IMR-90 (cell line): Measurements from ENCODE around the gene DCTN5. TPM values are rescaled to one million over a fixed set of nuclear protein-coding genes. Genes with fewer than 3 reads are reported as not detected.

Experiments
- ATAC-seq: fragments of 200-7000 bp; cut with Tn5 transposase; 2 replicates; pipeline ENCODE4 v1.9.1; 2020; ENCODE audit warnings: low read depth, mild to moderate bottlenecking, moderate library complexity
- BruUV-seq: library from RNA; stranded (reverse); fragments of 400-500 nt; replicated peaks from 2 replicates; lab custom pipeline; 2021; lab: Mats Ljungman, UMichigan
- CTCF ChIA-PET: fragments of 300-600 bp; formaldehyde crosslinking; extraction: SDS; loops from one replicate; lab custom pipeline; 2021; ENCODE audit warnings: antibody characterized with exemption; lab: Yijun Ruan, JAX
- POLR2A ChIA-PET: fragments of 300-600 bp; sonication (Branson Sonifier 250); formaldehyde crosslinking; loops from one replicate; lab custom pipeline; 2022; ENCODE audit warnings: antibody characterized with exemption; ENCODE audit not compliant: unreplicated experiment; lab: Charles Lee
- DNase-seq: peaks from one replicate; pipeline ENCODE4 v3.0.0; 2013
- H2AFZ ChIP-seq: replicated peaks from 2 replicates; pipeline ENCODE3; 2013; ENCODE audit warnings: low read length, mild to moderate bottlenecking; ENCODE audit not compliant: poor library complexity
- H2AK5ac ChIP-seq: 2 replicates; pipeline ENCODE4 v1.6.1; 2013; ENCODE audit warnings: low read depth, low read length, inconsistent platforms
- H2AK9ac ChIP-seq: replicated peaks from 2 replicates; pipeline ENCODE3; 2013; ENCODE audit warnings: mild to moderate bottlenecking, low read depth, low read length, moderate library complexity; ENCODE audit not compliant: poor library complexity
- H2BK120ac ChIP-seq: 2 replicates; pipeline ENCODE4 v1.6.1; 2013; ENCODE audit warnings: low read depth, low read length, inconsistent platforms
- H2BK15ac ChIP-seq: 3 replicates; pipeline ENCODE4 v1.6.1; 2013; ENCODE audit warnings: low read depth, low read length, inconsistent platforms
- H2BK20ac ChIP-seq: 2 replicates; pipeline ENCODE4 v1.6.1; 2013; ENCODE audit warnings: low read depth, mild to moderate bottlenecking, inconsistent platforms, low read length, moderate library complexity
- H2BK5ac ChIP-seq: 2 replicates; pipeline ENCODE4 v1.6.1; 2013; ENCODE audit warnings: mild to moderate bottlenecking, low read depth, low read length, inconsistent platforms; ENCODE audit not compliant: poor library complexity, severe bottlenecking
- H3K14ac ChIP-seq: replicated peaks from 2 replicates; pipeline ENCODE4 v1.6.1; 2013; ENCODE audit warnings: low read depth, low read length, inconsistent platforms
- H3K18ac ChIP-seq: 2 replicates; pipeline ENCODE4 v1.6.1; 2013; ENCODE audit warnings: low read depth, low read length, control low read depth
- H3K23ac ChIP-seq: 2 replicates; pipeline ENCODE4 v1.6.1; 2013; ENCODE audit warnings: low read depth, low read length, inconsistent platforms
- H3K27ac ChIP-seq: 2 replicates; pipeline ENCODE4 v1.5.1; 2013; ENCODE audit warnings: mild to moderate bottlenecking, control low read depth, low read length; ENCODE audit not compliant: insufficient read depth
- H3K27me3 ChIP-seq: 2 replicates; pipeline ENCODE4 v1.6.1; 2013; ENCODE audit warnings: low read length; ENCODE audit not compliant: control insufficient read depth, insufficient read depth
- H3K36me3 ChIP-seq: 2 replicates; pipeline ENCODE4 v1.6.1; 2013; ENCODE audit warnings: low read length, mixed read lengths; ENCODE audit not compliant: control insufficient read depth, insufficient read depth
- H3K4ac ChIP-seq: 2 replicates; pipeline ENCODE4 v1.6.1; 2013; ENCODE audit warnings: low read depth, low read length, inconsistent platforms
- H3K4me1 ChIP-seq: 2 replicates; pipeline ENCODE4 v1.6.1; 2013; ENCODE audit warnings: low read length, mixed read lengths; ENCODE audit not compliant: control insufficient read depth, insufficient read depth
- H3K4me2 ChIP-seq: 2 replicates; pipeline ENCODE4 v1.6.1; 2013; ENCODE audit warnings: low read depth, mild to moderate bottlenecking, control low read depth, low read length, moderate library complexity
- H3K4me3 ChIP-seq: 2 replicates; pipeline ENCODE4 v1.5.1; 2013; ENCODE audit warnings: low read depth, mild to moderate bottlenecking, control low read depth, low read length, moderate library complexity; ENCODE audit not compliant: insufficient read depth
- H3K56ac ChIP-seq: 2 replicates; pipeline ENCODE4 v1.6.1; 2013; ENCODE audit warnings: low read length, inconsistent platforms; ENCODE audit not compliant: insufficient read depth; ENCODE audit errors: extremely low read depth
- H3K79me1 ChIP-seq, 2 experiments: 2 replicates each; pipeline ENCODE4 v1.6.1; 2013; ENCODE audit warnings: low read length in 2 of 2, inconsistent platforms in 1 of 2, low read depth in 1 of 2
- H3K9ac ChIP-seq: 2 replicates; pipeline ENCODE4 v1.6.1; 2013; ENCODE audit warnings: low read depth, low read length, control low read depth
- H3K9me1 ChIP-seq: 2 replicates; pipeline ENCODE4 v1.6.1; 2013; ENCODE audit warnings: low read length, inconsistent platforms; ENCODE audit not compliant: insufficient read depth
- H3K9me3 ChIP-seq: 2 replicates; pipeline ENCODE4 v1.6.1; 2013; ENCODE audit warnings: low read length; ENCODE audit not compliant: control insufficient read depth, insufficient read depth
- H4K20me1 ChIP-seq: 2 replicates; pipeline ENCODE4 v1.6.1; 2013; ENCODE audit warnings: low read length, inconsistent platforms; ENCODE audit not compliant: insufficient read depth
- H4K5ac ChIP-seq: 2 replicates; pipeline ENCODE4 v1.6.1; 2013; ENCODE audit warnings: mild to moderate bottlenecking, low read depth, low read length, control low read depth
- H4K8ac ChIP-seq, 2 experiments: 2 replicates each; pipeline ENCODE4 v1.6.1; 2013; ENCODE audit warnings: low read depth in 2 of 2, low read length in 2 of 2, control low read depth in 1 of 2, inconsistent platforms in 1 of 2
- H4K91ac ChIP-seq: 2 replicates; pipeline ENCODE4 v1.6.1; 2013; ENCODE audit warnings: low read depth, low read length, inconsistent platforms; ENCODE audit not compliant: insufficient read depth
- CEBPB ChIP-seq: IDR thresholded peaks from 2 replicates; pipeline ENCODE4 v1.6.1; 2012; ENCODE audit warnings: low read depth, low read length, improper control_type of control experiment
- MXI1 ChIP-seq: IDR thresholded peaks from 2 replicates; pipeline ENCODE4 v1.6.1; 2012; ENCODE audit warnings: low read depth, mild to moderate bottlenecking, low read length, moderate library complexity, borderline replicate concordance
- WGBS, 2 experiments: methylation state at CpG; one replicate each; pipeline versions ENCODE4 v1.1.5 to v1.1.7; 2013; ENCODE audit warnings: missing lambda C conversion rate in 2 of 2; ENCODE audit not compliant: insufficient read length in 1 of 2; ENCODE audit errors: extremely low coverage in 2 of 2; 5-methylcytosine and 5-hydroxymethylcytosine counted together
- dilution Hi-C: fragments of 300-500 bp; cut with HindIII; formaldehyde crosslinking; loops from one replicate; pipeline ENCODE4 v1.14.3; 2018; ENCODE audit warnings: low sequenced_read_pairs; ENCODE audit not compliant: unreplicated experiment
- in situ Hi-C: fragments of 300-500 bp; cut with MboI; formaldehyde crosslinking; loops from 3 replicates; pipeline ENCODE4 v1.14.3; 2019; ENCODE audit warnings: low sequenced_read_pairs, inconsistent platforms, mixed read lengths
- intact Hi-C: fragments of 100-400 bp; cut with micrococcal nuclease; formaldehyde crosslinking; loops from 2 replicates; pipeline ENCODE4 v1.10.0; 2022
- polyA plus RNA-seq, 3 experiments: library from polyadenylated mRNA; depleted of rRNA; stranded (reverse); fragments of >200 nt; gene quantifications; 2 replicates each; pipeline ENCODE4 v1.2.3, GENCODE V29; 2012; ENCODE audit warnings: low replicate concordance in 1 of 3
- total RNA-seq: library from RNA; depleted of rRNA; stranded (reverse); fragments of >200 nt; gene quantifications from 2 replicates; pipeline ENCODE4 v1.2.3, GENCODE V29; 2012
- TF ChIP-seq, protein P1 (sequence below): fragments of 150-350 bp; IDR thresholded peaks from 2 replicates; pipeline ENCODE4 v1.6.1; 2017; ENCODE audit warnings: mild to moderate bottlenecking, antibody characterized with exemption, low read length, low read depth
- TF ChIP-seq, protein P2 (sequence below): fragments of 150-350 bp; IDR thresholded peaks from 2 replicates; pipeline ENCODE4 v1.6.1; 2016; ENCODE audit warnings: low read depth, mild to moderate bottlenecking, low read length, moderate library complexity, borderline replicate concordance

DCTN5 gene
- total and polyA plus RNA-seq, 2 of the 4 experiments (the other 2 are of a cell fraction): 49.6 to 111 TPM

DNA sequence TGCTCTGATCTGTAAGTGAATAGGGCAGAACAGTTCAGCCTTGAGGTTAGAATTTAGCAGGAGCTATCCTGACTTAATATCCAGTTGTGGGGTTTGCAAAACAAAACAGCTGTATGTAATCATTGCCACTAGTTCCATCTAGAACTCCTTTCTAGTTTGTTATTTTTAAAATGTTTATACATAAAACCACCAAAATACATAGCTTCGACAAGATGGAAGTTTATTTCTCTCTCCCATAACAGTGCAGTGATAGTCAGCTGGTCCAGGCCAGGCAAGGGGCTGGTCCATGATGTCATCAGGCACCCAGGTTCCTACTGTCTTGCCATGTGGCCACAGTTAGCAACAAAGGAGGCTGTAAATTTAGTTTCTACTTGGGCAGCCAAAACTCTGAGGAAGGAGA, 27.0 kb downstream of the DCTN5 start:
- TF ChIP-seq, protein P1, sequence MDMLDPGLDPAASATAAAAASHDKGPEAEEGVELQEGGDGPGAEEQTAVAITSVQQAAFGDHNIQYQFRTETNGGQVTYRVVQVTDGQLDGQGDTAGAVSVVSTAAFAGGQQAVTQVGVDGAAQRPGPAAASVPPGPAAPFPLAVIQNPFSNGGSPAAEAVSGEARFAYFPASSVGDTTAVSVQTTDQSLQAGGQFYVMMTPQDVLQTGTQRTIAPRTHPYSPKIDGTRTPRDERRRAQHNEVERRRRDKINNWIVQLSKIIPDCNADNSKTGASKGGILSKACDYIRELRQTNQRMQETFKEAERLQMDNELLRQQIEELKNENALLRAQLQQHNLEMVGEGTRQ: peak; percentile 59; the same call in 1 of the 2 replicates
- TF ChIP-seq CEBPB: no peak
- peak; percentile 70 for TF ChIP-seq MXI1
- TF ChIP-seq, protein P2, sequence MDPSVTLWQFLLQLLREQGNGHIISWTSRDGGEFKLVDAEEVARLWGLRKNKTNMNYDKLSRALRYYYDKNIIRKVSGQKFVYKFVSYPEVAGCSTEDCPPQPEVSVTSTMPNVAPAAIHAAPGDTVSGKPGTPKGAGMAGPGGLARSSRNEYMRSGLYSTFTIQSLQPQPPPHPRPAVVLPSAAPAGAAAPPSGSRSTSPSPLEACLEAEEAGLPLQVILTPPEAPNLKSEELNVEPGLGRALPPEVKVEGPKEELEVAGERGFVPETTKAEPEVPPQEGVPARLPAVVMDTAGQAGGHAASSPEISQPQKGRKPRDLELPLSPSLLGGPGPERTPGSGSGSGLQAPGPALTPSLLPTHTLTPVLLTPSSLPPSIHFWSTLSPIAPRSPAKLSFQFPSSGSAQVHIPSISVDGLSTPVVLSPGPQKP: no peak
- Histone ChIP-seq H3K79me1 (peaks cover 24 to 47% of the 10 kb centered on the region in 2 experiments), H4K8ac (no peak overlapping the region), H3K36me3 (peaks cover 40% of the 10 kb centered on the region), H3K23ac (peak overlapping the region; percentile 61; the same call in 1 of the 2 replicates), H4K91ac (no peak overlapping the region), H4K5ac (peak overlapping the region; percentile 13; the same call in 1 of the 2 replicates), H2AK9ac (no peak overlapping the region), H2BK5ac (peak overlapping the region; percentile 61), H2AFZ (no peak overlapping the region), H2BK120ac (0 out of 2 replicates have a peak overlapping the region, but pooled peaks have one; percentile 10), H3K4me2 (peak overlapping the region; percentile 20), H3K27me3 (no peaks in the 10 kb centered on the region), H2BK20ac (no peak overlapping the region), H2BK15ac (no peak overlapping the region), H3K4me3 (no peak overlapping the region), H3K14ac (no peak overlapping the region), H3K4ac (peak overlapping the region; percentile 84; the same call in 1 of the 2 replicates), H2AK5ac (no peak overlapping the region), H3K9ac (no peak overlapping the region), H3K9me1 (peaks cover 31% of the 10 kb centered on the region), H3K9me3 (no peaks in the 10 kb centered on the region), H3K27ac (peak overlapping the region; percentile 89; the same call in 1 of the 2 replicates), H4K20me1 (peaks cover 17% of the 10 kb centered on the region; the same call in 1 of the 2 replicates), H3K56ac (no peak overlapping the region), H3K4me1 (peaks cover 29% of the 10 kb centered on the region), H3K18ac (peak overlapping the region; percentile 24; the same call in 1 of the 2 replicates)
- intact Hi-C loops (loop anchor here (10.0 kb wide), 1 partner anchor 837 kb away; no protein-coding TSS in a partner anchor), in situ Hi-C loops (no loop called here), dilution Hi-C loops (no loop called here)
- peak; percentile 91 for DNase-seq
- ChIA-PET CTCF (interaction anchor here (0.6 to 1.6 kb wide), 2 partner anchors 10 to 14 kb away, joined by 3 to 7 read pairs; partner anchors contain the start of gene PLK1), POLR2A (no interaction called here)
- peak; percentile 86 for ATAC-seq
- WGBS, 2 experiments: no CpG with 5 or more reads among the region's 1 CpG
- TSS peak; percentile 13 for BruUV-seq
